Stromal cell of bone marrow (primary cell): ENCODE results near the gene MRPL1.

Experiments used
- DNase-seq: peaks from one replicate; pipeline ENCODE4 v3.0.0-alpha.2; 2012; ENCODE audit warnings: low read depth

MRPL1 gene

DNA sequence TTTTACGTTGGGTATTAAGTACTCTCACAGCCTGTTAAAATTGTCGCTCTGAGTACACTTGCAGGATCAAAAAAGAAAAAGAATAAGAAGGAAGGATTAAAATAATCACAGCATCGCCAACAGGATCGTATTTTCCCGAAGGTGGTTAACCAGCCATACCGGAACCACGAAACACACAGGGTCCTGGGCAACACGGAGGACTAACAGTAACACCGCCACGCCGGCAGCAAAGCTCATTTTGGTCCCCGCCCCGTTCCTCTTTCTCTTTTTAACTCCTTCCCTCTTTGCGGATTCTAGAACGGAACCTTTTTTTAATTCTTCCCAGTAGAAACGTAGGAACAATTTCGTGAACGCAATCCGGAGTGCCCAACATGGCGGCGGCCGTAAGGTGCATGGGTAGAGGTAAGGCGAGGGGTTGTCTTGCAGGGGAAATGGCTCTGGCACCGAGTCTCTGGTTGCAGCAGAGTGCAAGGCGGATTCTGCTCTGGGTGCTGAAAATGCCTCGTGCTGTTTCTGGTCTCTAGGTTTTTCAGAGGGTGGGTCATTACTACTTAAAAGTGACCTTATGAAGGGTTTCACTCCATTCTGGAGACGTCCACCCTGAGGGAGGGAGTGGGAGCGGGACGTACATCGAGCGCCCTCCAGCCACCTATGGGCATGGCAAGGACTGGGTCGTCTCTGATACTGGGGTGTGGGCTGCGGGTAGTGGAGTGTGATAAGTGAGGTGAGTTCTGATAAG lies at the start of gene MRPL1:
Gene MRPL1, plus strand, starts transcription at position 353 of the 739 bp plus-strand sequence. Its CDS starts 19 bp downstream, at position 372.
- peak; percentile 92 for DNase-seq

DNA sequence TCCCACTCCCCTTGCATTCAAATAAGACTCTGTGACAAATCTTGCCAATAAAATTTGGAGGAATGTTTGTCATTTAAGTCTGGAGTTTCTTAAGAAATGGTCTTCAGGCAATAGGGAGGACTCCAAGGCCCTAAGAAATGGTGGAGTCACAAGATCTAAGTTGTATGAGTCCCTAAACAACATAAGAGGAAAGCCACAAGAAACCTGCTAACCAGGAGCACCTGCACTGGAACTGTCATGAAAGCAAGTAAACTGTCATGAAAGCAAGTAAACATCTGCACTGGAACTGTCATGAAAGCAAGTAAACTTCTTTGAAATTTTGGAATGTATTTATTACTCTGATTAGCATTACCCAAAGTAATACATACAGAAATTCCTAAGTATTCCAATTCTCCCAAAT lies 47.0 kb upstream of the MRPL1 start:
- no peak for DNase-seq

DNA sequence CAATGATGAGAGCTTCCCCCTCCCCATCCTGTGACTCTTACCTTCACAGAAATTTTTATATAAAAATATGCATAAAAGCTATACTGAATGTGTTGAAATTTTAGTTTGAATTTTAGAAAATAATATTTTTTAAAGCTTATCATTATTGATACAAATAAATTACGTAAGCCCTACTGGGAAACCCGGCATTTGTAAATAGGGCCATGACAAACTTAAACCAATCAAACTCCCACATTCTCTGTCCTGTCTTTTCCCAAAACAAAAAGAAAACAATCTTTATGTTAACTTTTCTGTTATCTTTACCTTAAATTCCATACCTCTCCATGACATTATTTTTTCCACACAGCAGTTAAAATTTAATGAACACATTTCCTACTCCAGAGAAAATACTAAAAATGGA lies 46.1 kb upstream of the MRPL1 start:
- no peak for DNase-seq

DNA sequence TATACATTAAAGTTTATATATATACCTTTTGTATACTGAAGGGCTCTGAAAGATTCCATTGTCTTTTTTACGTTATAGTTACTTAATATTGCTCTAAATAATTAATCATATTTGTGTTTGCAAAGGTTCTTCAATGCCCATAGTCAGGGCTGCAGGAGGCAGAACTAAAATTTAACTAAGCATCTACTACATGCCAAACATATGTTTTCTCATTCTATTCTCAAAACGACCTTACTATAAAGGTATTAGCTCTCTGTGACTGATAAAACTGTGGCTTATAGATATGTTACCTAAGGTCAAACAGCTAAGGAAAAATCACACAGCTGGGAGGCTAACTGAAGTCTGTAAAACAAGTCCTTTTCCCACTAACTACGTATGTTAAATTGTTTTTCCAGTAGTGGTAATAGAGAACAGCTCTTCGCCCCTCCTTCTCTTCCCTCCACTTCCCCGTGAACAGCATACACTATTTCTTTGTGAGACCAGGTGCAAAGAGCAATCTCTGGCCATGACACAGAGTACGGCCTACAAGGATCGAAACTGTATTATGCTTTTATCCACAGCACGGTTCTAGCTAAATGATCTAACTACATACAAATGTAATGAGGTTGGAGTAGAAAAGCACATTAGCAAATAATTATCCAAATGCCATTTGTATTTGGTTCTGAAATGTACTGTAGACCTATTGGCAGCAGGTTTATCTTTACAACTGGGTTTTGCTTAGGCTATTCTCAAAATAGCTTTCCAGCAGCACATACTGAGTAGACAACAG lies 45.1 kb upstream of the MRPL1 start:
- DNase-seq, result no peak

DNA sequence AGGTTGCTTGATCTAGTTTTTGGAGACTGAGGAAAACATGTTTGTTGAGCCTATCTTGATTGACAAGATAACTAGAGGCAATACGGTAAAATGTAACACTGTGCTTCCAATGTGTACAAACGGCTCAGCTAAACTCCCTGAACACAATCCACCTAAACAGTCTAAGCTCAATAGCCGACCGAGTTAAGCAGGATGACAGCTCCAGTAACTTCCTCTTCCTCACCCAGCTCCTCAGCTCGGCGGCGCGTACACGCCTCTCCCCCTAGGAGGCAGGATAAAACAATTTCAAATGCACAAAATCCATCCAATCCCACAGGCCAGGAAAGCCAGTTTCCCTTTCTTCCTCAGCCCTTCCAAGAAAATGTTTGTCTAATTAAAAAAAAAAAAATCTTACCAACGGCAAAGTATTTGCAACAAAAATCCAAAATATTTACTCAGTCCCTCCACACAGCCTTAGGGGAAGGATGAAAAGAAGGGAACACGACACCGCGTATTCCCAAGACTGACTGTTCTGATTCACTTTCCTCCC lies 44.5 kb upstream of the MRPL1 start:
- peak; percentile 72 for DNase-seq

DNA sequence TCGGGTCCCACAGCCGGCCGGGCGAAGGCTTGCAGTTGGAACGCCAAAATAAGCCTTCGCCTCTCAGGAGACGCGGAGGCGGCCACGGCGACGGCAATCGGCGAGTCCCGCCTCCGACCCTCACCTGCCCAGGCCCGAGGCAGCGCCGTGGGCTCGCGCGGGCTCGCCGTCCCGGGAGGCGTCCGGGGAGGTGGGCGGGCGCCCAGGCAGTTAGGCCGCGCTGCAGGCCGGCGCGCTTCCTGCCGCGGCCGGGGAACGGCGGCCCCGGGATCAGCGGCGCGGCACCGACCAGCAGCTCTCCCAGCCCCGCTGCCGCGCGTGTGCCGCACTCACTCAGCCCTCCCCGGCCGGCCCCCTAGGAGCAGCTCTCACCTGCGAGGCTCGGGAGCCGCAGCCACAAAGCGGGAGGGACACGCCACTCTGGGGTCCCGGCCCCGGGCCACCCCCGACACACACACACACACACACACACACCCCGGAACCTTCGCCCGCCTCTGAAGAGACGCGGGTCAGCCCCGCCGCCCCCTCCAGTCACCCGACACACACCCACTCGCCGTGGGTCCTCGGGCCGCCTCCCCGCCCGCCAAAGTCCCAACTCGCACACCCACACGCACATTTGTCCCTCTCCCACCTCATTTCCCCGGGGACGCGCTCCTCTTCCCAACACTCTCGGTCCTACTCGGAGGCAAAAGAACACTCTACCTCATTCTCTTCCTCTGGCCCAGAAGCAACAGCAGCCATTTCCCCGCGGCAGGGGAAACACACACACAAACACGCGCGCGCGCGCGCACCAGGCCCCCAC lies 43.8 kb upstream of the MRPL1 start, which contains the start of gene CNOT6L:
Gene CNOT6L, minus strand, starts transcription at position 767 of the 802 bp plus-strand sequence. Its CDS starts 60 bp downstream, at position 707.
- DNase-seq, result peak; percentile 44

DNA sequence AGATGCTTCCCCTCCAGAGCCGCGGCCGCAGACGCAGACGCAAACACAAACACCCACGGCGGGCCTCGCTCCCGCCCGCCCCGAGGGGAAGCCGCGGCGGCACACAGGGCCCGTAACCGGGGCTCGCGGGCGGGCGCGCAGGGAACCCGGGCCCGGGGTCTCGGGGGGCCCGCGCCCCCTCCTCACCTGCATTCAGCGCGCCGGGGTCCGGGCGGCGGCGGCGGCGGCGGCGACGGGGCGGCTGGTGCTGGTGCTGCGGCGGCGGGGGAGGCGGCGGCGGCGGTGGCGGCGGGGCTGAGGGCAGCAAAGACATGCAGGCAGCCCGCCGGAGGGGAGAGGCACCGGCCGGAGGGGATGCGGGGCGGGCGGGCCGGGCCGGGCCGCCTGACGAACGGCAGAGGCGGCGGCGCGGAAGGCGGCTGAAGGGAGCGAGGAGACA lies 43.2 kb upstream of the MRPL1 start:
- no peak for DNase-seq

DNA sequence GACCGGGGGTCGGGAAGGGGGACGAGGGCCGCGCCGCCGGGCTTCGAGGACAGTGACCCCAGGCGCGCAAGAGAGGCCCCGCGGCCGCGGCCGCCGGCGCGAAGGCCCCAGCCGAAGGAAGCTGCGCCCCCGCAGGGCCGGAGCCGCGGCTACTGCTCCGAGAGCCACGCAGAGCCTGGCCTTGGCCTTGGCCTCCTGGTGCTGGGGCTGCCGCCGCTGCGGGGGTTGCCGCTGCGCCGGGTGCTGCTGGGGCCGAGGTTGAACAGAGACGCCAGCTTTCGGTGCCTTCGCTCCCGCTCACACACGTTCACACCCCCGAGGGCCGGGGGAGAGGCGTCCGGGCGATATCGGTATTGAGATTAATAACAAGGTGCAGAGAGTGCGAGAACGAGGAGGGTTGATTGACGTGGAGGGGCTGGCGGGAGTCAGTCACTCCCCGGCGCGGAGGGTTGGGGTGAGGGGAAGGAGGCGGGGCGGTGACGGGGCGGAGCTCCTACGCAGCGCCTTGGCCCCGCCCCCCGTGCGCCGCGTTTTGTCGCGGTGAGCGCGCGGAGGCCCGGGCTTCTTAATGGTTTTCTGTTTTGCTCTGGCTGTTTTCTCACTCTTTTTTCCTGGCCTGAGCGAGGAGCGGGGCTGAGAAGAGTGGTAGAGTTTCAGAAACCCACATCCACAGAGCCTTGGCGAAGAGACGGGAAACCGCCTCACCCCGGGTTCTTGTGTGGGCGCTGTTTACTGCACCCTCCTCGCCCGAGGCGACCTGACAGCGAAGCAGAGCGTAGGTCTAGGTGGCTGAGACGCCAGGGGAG lies 42.6 kb upstream of the MRPL1 start:
- peak; percentile 71 for DNase-seq

DNA sequence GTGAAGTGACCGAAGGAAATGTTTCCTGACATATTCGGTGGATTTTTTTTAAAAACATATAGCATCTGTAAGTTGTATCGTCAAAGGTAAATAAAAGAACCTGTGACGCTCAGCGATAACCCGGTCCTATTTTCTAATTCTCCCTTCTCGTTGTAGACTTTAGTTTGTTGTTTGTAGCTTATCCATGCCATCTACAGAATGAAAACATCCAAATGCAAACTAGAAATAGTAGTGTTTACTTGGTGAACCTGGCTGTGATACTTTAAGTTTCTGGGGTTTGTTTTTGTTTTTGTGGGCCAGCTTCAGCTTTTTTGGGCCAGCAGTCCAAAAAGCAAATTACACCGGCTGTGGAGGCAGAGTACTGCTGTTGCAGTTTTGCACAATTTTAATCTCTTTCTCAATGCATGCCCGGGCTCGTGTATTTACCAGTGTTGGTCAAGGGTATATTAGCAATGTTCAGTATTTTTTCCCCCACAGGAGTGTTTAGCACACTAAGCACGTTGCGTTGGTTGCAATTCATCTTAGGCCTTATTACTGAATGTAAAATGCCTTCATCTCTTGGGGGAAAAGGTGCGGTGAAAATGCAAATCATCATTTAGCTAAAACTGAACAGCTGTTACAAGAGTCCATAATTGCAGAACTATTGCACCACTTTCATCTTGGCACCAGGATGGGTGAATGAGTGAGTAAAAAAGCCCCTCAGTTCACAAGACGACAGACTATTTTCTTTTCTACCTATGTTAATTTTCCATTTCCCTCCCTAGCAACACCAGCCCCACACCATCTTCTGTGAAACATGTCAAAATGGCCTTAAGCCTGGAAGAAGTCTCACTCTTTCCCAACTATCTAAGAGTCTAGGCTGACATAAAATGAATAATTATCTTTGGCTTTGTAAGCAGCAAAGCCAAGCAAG lies 41.7 kb upstream of the MRPL1 start:
- no peak for DNase-seq

DNA sequence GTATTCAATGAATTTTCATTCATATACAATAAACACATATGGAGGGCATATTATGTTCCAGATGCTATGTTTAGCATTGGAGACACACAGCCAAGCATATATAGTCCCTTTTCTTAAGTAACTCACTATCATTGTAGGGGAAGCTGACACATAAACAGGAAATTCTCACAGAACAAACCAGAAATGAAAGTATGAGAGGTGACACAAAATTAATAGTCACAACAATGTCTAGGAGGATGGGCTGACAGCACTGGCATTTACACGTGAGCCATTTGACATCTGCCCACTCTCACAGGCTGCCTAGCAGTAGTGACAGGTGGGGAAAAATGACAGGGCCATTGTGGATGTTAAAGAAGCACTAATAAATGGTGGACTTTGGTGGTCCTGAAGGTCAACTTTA lies 40.9 kb upstream of the MRPL1 start:
- DNase-seq, result no peak

DNA sequence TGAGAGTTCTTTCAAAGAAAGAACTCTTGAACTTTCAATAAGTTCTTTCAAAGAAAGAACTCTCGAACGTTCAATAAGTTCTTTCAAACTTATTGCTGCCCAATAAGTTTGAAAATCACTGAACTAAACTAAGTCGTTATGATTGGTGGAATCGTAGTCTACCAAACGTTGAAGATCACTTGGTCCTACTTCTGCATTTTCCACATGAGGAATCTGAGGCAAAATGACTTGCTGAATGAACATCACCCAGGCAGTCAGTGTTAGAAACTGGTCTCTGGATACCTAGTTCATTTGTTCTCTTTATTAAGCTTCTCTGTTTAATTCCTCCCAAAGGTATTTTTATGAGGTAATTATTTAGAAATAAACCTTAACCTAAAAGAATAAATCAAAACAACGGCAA lies 36.4 kb upstream of the MRPL1 start:
- no peak for DNase-seq

DNA sequence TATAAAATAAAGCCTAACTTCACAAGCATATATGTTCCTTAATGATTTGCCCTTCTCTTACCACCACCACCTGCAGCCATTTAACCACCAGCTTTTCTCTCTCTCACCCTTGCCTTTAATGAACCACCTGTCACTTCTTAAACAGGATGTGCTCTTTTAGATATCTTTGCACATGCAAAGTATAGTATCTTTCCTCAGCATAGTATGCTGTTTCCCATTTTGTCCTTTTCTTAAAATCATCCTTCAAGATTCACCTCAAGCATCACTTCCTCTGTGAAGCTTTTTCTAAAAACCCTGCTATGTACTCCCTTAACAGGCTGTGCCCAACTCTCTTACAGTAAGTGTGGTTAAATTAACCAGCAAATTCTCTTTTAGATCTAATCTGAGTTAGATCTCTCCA lies 35.3 kb upstream of the MRPL1 start:
- DNase-seq, result no peak

DNA sequence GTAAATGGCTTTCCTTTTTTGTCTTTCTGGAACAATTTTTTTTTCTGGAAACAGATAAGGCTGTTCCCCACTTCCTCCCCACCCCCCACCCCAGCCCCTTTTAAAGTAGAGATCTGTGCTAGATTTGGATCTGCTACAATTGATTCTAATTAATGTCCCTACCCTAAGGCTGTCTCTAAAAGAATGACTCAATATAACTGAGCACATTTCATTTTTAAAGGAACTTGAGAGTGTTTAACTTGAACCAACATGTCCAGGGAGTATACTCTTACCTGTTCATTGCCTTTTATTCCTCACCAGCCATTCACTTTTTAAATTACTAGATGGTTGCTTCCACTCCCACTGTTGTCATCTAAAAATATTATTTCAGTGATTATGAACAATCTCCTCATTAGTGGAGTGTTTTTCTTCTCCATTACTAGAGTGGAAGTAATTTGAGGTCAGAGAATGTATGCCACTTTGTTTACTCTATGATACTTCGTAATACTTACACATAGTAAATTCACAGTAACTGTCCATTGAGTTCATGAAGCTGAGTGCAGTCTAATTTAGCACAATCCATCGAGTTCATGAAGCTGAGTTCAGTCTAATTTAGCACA lies 29.4 kb upstream of the MRPL1 start:
- no peak for DNase-seq

DNA sequence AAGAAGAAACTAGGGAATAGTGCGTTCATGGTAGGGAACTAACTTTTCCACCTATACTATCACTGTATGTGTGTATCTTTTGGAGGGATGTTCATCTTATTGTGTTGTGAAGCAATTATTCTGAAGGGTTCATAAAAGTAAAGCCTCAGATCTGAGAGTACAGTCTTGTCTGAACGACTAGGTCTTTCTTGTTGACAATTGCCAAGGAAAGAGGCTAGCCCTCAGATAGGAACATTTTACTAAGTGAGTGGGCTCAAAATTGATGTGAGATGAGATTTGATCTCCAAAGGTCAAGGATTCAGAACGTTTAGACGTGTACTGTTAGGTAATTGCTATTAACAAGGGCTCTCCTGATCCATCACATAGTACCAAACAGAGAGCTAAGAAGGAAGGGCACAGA lies 28.2 kb upstream of the MRPL1 start:
- no peak for DNase-seq

DNA sequence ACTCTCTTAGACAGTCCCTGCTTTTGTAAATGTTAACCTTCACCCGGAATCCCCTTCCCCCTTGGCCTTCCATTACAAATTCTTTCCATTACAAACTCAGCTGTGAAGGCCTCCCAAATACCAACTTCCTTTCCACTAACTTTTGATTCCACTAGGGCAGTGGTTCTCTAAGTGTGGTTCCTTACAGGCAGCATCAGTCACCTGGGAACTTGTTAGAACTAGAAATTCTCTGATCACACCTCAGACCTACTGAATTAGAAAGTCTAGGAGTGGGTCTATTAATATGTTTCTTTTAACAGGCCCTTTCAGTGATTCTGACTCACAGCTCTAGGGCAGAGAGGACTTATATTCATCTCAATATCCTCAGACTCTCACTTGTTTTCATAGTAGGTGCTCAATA lies 19.0 kb upstream of the MRPL1 start:
- no peak for DNase-seq

DNA sequence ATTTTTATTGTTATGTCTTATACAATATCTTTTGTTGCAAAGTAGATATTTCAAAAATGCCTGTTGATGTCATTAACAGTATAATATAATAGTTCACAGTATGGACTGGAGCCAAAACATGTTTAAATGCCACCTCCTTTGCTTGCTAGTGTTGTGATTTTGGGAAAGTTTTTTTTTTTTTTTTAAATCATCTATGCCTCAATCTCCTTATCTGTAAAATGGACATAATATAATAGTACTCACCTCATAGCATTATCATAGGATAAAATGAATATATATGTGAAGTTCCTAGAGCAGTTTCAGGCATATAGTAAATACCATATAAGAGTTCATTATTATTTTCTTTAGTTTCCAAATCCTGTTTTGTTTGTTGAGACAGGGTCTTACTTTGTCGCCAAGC lies 18.3 kb upstream of the MRPL1 start:
- DNase-seq, result no peak

DNA sequence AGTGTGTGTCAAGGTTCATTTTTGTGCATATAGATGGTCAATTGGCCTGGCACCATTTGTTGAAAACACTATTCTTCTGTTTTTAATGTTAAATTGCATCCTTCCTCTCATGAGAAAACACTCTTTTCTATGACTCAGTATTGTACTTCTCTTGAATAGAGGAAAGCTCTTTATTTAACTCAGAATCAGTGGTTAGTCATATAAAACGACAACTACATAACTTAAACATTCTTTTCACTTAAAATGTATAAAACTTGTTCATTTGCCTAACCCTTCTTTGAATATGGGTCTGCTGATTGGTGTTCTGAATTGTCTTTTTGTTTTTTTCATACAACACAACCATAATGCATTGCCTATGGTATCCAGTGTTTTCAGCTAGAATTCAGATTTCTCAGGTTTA lies 17.2 kb upstream of the MRPL1 start:
- DNase-seq, result no peak

DNA sequence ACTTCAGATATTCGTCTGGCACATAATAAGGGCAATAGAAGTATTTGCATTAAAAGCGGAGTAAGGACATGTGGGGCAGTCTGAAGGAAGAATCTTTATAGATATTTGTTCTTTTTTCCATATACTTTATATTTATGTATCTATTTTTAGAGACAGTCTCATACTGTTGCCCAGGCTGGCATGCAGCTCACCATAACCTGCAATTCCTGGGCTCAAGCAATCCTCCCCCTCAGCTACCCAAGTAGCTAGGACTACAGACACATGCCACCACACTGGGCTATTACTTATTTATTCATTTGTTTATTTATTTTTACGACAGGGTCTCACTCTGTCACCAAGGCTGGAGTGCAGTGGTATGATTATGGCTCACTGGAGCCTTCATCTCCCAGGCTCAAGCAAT lies 16.7 kb upstream of the MRPL1 start:
- no peak for DNase-seq

DNA sequence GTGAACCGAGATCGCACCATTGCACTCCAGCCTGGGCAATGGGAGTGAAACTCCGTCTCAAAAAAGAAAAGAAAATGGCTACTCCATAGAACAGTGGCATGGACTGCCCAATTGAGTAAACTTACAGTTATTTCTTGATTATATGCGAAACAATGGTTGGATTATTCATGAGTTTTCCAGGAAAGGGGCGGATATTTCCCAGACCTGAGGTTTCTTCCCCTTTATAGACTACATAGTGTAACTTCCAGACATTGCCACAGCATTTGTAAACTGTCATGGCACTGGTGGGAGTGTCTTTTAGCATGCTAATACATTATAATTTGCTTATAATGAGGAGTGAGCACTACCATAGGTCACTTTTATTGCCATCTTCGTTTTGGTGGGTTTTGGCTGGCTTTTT lies 14.1 kb upstream of the MRPL1 start:
- no peak for DNase-seq
